CD4-positive, alpha-beta T cell (primary cell): ENCODE measurements around the gene NHSL2. TPM values are rescaled to one million over a fixed set of nuclear protein-coding genes. Genes with fewer than 3 reads are reported as not detected.

Experiments used
- ATAC-seq: fragments of 200-7000 bp; cut with Tn5 transposase; one replicate; pipeline ENCODE4 v1.10.0; 2022; ENCODE audit warnings: mild to moderate bottlenecking; ENCODE audit not compliant: poor library complexity
- CTCF ChIA-PET: fragments of 350-600 bp; sonication (Branson Sonifier 250); formaldehyde crosslinking; loops from one replicate; lab custom pipeline; 2021; ENCODE audit warnings: antibody characterized with exemption, inconsistent platforms; lab: Charles Lee
- POLR2A ChIA-PET: fragments of 350-600 bp; sonication (Branson Sonifier 250); formaldehyde crosslinking; loops from one replicate; lab custom pipeline; 2021; ENCODE audit warnings: antibody characterized with exemption, inconsistent platforms; lab: Charles Lee
- DNase-seq, 14 experiments: peaks; one replicate each; pipeline ENCODE4 v3.0.0-alpha.2; 2013 to 2020; ENCODE audit warnings: mixed read lengths in 2 of 14
- H3K27ac ChIP-seq, 2 donors: one replicate each; pipeline versions ENCODE4 v1.5.1 to v1.7.0; 2013; ENCODE audit warnings: low read length in 2 of 2, low read depth in 1 of 2, mild to moderate bottlenecking in 1 of 2
- H3K27me3 ChIP-seq, 2 experiments: 1 replicate in 1 of 2; 2 replicates in 1 of 2; pipeline versions ENCODE4 v1.6.1 to v1.7.0; 2013; ENCODE audit warnings: low read length in 2 of 2, control low read depth in 1 of 2, mild to moderate bottlenecking in 1 of 2, moderate library complexity in 1 of 2; ENCODE audit not compliant: insufficient read depth in 2 of 2, control insufficient read depth in 1 of 2
- H3K36me3 ChIP-seq: one replicate; pipeline ENCODE4 v1.6.1; 2013; ENCODE audit warnings: low read length, control low read depth; ENCODE audit not compliant: insufficient read depth
- H3K4me1 ChIP-seq: one replicate; pipeline ENCODE4 v1.6.1; 2013; ENCODE audit warnings: low read length, control low read depth; ENCODE audit not compliant: insufficient read depth
- H3K4me3 ChIP-seq: one replicate; pipeline ENCODE4 v1.5.1; 2013; ENCODE audit warnings: mild to moderate bottlenecking, low read length, moderate library complexity
- H3K9me3 ChIP-seq, 2 experiments: 1 replicate in 1 of 2; 2 replicates in 1 of 2; pipeline versions ENCODE4 v1.6.1 to v1.7.0; 2013; ENCODE audit warnings: low read length in 2 of 2, mild to moderate bottlenecking in 2 of 2, control low read depth in 1 of 2, moderate library complexity in 1 of 2; ENCODE audit not compliant: control insufficient read depth in 1 of 2, insufficient read depth in 1 of 2
- H3K27ac Mint-ChIP-seq: one replicate; pipeline ENCODE4 v1.8.0; 2020; ENCODE audit warnings: mixed read lengths
- H3K27me3 Mint-ChIP-seq: one replicate; pipeline ENCODE4 v1.8.0; 2021; ENCODE audit warnings: mixed read lengths
- H3K36me3 Mint-ChIP-seq: one replicate; pipeline ENCODE4 v1.8.0; 2021; ENCODE audit warnings: low read depth, mixed read lengths
- H3K4me1 Mint-ChIP-seq: one replicate; pipeline ENCODE4 v1.8.0; 2021; ENCODE audit warnings: low read depth, mixed read lengths
- H3K4me3 Mint-ChIP-seq: one replicate; pipeline ENCODE4 v1.8.0; 2020; ENCODE audit warnings: mild to moderate bottlenecking, mixed read lengths
- H3K9me3 Mint-ChIP-seq: one replicate; pipeline ENCODE4 v1.8.0; 2020; ENCODE audit warnings: mixed read lengths
- intact Hi-C, 2 experiments: fragments of 100-400 bp; cut with DNase I in 1 of 2; cut with micrococcal nuclease in 1 of 2; formaldehyde crosslinking; loops; one replicate each; pipeline versions ENCODE4 v1.15.1 to v1.9.0; 2023 to 2025; cut with DNase I, micrococcal nuclease
- total RNA-seq, 174 experiments: library from RNA in 2 of 174; stranded (reverse) in 2 of 174; gene quantifications; one replicate each; pipeline ENCODE4 v1.2.3 and lab custom pipeline; 2021 to 2026
- TF ChIP-seq, protein P1 (sequence below): fragments of 200-600 bp; IDR thresholded peaks from one replicate; pipeline ENCODE4 v1.8.0; 2022; ENCODE audit warnings: antibody characterized with exemption, mild to moderate bottlenecking

Gene NHSL2
- total RNA-seq, 2 experiments from 2014 or later = 1.3 to 1.5 TPM

DNA sequence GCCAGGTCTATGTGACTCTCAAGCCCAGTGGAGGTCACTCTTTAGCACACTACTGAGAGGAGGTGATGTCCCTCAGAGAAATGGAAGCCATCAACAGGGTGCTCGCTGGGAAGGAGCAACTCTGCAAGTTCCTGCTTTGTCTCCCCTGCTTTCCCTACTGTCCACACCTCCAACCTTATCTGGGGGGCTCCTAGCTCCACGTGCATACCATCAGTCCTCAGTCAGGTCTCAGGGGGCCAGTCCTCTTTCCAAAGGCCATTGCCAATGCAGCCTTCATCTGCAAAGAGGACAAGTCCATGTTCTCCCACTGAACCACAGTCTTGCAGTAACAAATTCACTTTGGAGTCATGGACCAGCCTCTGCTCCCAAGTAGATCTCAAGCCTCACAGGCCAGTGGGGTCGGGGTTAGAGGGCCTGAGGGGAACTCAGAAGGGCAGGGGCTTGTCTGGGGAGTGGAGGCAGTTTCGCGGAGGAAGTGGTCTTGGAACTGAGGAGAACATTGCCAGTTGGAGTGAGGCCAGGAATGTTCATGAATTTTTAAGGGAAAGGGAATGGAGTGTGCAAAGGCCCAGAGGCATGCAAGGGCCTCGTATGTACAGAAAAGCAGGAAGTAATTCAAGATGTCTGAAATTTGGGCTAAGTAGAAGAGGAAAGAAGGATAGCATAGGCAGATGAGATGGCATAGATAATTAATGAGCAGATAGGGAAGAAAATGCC, 212.1 kb downstream of the NHSL2 start:
- ATAC-seq (no peak), DNase-seq (no peak)
- TF ChIP-seq, protein P1, sequence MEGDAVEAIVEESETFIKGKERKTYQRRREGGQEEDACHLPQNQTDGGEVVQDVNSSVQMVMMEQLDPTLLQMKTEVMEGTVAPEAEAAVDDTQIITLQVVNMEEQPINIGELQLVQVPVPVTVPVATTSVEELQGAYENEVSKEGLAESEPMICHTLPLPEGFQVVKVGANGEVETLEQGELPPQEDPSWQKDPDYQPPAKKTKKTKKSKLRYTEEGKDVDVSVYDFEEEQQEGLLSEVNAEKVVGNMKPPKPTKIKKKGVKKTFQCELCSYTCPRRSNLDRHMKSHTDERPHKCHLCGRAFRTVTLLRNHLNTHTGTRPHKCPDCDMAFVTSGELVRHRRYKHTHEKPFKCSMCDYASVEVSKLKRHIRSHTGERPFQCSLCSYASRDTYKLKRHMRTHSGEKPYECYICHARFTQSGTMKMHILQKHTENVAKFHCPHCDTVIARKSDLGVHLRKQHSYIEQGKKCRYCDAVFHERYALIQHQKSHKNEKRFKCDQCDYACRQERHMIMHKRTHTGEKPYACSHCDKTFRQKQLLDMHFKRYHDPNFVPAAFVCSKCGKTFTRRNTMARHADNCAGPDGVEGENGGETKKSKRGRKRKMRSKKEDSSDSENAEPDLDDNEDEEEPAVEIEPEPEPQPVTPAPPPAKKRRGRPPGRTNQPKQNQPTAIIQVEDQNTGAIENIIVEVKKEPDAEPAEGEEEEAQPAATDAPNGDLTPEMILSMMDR = no peak
- H3K36me3 ChIP-seq = no peaks in the 10 kb centered on the region
- H3K9me3 Mint-ChIP-seq = no peaks in the 10 kb centered on the region
- no peak overlapping the region for H3K4me3 Mint-ChIP-seq
- H3K27me3 ChIP-seq = no peaks in the 10 kb centered on the region
- ChIA-PET POLR2A (no interaction called here), CTCF (no interaction called here)
- H3K4me1 ChIP-seq = peaks cover 61% of the 10 kb centered on the region
- intact Hi-C loops = no loop called here
- peak overlapping the region; percentile 84 for H3K27ac Mint-ChIP-seq
- no peaks in the 10 kb centered on the region for H3K36me3 Mint-ChIP-seq
- peaks cover 45% of the 10 kb centered on the region for H3K4me1 Mint-ChIP-seq
- no peaks in the 10 kb centered on the region for H3K9me3 ChIP-seq
- H3K27ac ChIP-seq = no peak overlapping the region
- H3K4me3 ChIP-seq = no peak overlapping the region
- H3K27me3 Mint-ChIP-seq = peaks cover 6% of the 10 kb centered on the region

DNA sequence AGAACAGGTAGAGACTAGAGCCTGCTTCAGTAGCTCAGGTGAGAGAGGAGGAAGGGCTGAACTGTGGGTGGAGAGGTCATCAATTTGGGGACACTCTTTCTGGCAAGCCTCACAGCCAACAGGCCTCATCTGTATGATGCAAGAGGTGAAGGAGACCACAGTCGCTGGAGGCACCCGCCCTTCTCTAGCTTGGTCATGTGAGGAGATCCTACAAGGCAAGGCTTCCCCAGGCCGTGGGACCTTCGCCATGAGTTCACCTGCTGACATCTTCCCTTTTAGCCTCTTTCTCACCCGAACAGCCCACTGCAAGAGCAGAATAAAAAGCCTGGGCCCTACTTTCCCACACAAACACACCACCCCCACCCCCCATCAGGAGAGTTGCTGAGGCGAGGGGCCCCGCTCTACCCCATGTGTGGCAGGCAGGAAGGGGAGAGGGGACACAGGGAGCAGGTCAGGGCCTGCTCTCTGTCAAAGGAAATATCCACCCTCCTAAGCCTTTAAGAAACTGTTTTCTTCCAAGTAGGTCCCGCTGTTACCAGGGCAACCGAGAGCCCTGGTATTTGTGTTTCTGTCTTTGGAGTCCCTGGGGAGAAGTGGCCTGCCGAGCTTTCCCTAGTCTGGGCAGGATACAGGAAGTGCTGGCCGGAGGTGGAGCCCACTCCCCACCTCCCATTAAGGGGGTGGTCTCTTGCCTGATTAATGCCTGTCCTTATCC, 213.0 kb downstream of the NHSL2 start:
- Histone ChIP-seq H3K4me3 (no peak overlapping the region), H3K27ac (peak overlapping the region in 1 of 2 donors; percentile 15), H3K36me3 (no peaks in the 10 kb centered on the region), H3K9me3 (no peaks in the 10 kb centered on the region), H3K4me1 (peaks cover 61% of the 10 kb centered on the region), H3K27me3 (no peaks in the 10 kb centered on the region)
- ChIA-PET POLR2A (no interaction called here), CTCF (no interaction called here)
- intact Hi-C loops = loop anchor here in 1 of 2 experiments (2.0 kb wide), 1 partner anchor 21 kb away; no protein-coding TSS in a partner anchor
- Mint-ChIP-seq H3K27me3 (peaks cover 6% of the 10 kb centered on the region), H3K4me3 (no peak overlapping the region), H3K4me1 (peaks cover 45% of the 10 kb centered on the region), H3K9me3 (no peaks in the 10 kb centered on the region), H3K27ac (peak overlapping the region; percentile 84), H3K36me3 (no peaks in the 10 kb centered on the region)
- DNase-seq (peak in 3 of 14 experiments; percentile 28 to 51 (median 31)), ATAC-seq (no peak)
- TF ChIP-seq, protein P1 = no peak

DNA sequence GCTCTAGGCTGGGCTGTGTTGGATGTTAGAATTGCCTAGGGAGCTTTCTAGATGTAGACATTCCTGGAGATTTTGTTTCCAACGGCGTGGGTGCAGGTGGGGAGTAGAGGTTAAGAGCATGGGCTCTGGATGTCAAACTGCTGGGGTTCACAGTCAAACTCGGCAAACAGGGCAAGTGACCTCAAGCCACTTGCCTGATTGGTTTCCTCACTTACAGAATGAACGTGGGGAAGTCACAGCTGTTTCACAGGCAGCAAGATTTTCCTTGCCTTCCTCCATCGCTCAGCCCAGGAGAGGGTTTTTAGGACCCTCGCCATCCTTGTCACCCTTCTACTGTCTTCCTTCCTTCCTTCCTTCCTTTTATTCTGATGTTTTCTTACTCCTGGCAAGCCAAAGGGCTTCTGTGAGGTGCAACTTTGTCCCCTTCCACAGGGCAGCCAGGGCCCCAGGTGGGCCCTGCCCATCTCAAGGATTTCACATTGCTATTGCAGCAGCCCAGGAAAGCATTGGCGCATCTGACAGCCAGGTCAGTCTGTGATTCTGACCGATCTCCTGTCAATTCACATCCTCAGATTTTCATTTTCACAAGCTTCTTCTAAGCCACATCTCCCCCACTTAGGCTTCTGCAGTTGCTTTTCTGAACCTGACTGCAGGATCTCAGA, 214.0 kb downstream of the NHSL2 start:
- TF ChIP-seq, protein P1 = no peak
- intact Hi-C loops = loop anchor here in 1 of 2 experiments (2.0 kb wide), 1 partner anchor 22 kb away; no protein-coding TSS in a partner anchor
- POLR2A ChIA-PET = no interaction called here
- DNase-seq (no peak), ATAC-seq (no peak)
- Mint-ChIP-seq H3K4me1 (peaks cover 45% of the 10 kb centered on the region), H3K27me3 (peaks cover 14% of the 10 kb centered on the region), H3K9me3 (no peaks in the 10 kb centered on the region), H3K36me3 (no peaks in the 10 kb centered on the region), H3K4me3 (no peak overlapping the region), H3K27ac (peak overlapping the region; percentile 44)
- CTCF ChIA-PET = no interaction called here
- Histone ChIP-seq H3K27me3 (no peaks in the 10 kb centered on the region), H3K27ac (no peak overlapping the region), H3K36me3 (no peaks in the 10 kb centered on the region), H3K4me3 (no peak overlapping the region), H3K4me1 (peaks cover 61% of the 10 kb centered on the region), H3K9me3 (no peaks in the 10 kb centered on the region)
